Esophagus squamous epithelium (tissue), 5 donors: Measurements from ENCODE around the gene TMEM145. TPM values are rescaled to one million over a fixed set of nuclear protein-coding genes. Genes with fewer than 3 reads are reported as not detected.

Experiments used
- DNase-seq: peaks from one replicate; lab custom pipeline; 2025; lab: John Stamatoyannopoulos, UW
- H3K27ac ChIP-seq, 4 donors: fragments of 200-600 bp; sonication (generic); one replicate each; pipeline ENCODE4 v1.5.1; 2016 to 2019; ENCODE audit warnings: mild to moderate bottlenecking in 1 of 4
- H3K27me3 ChIP-seq, 4 donors: fragments of 200-600 bp; sonication (generic); 1 replicate in 3 of 4; 2 replicates in 1 of 4; pipeline versions ENCODE4 v1.5.1 to v1.6.0; 2017 to 2021; ENCODE audit warnings: antibody characterized with exemption in 1 of 4
- H3K36me3 ChIP-seq, 3 donors: fragments of 200-600 bp; sonication (generic); one replicate each; pipeline ENCODE4 v1.5.1; 2016 to 2019
- H3K4me1 ChIP-seq, 3 donors: fragments of 200-600 bp; sonication (generic); one replicate each; pipeline ENCODE4 v1.5.1; 2017 to 2019
- H3K4me3 ChIP-seq, 4 donors: fragments of 200-600 bp; sonication (generic); 1 replicate in 3 of 4; 2 replicates in 1 of 4; pipeline ENCODE4 v1.5.1; 2016 to 2019; ENCODE audit warnings: mild to moderate bottlenecking in 2 of 4, moderate library complexity in 1 of 4
- H3K9me3 ChIP-seq, 3 donors: fragments of 200-600 bp; sonication (generic); one replicate each; pipeline ENCODE4 v1.5.1; 2016 to 2019
- CTCF ChIP-seq, 6 experiments: fragments of 450-650 bp in 4 of 6; fragments of 200-600 bp in 2 of 6; sonication (generic) in 2 of 6; IDR thresholded peaks; one replicate each; pipeline ENCODE4 v1.5.1; 2016 to 2019; ENCODE audit warnings: antibody characterized with exemption in 6 of 6, mild to moderate bottlenecking in 4 of 6, moderate library complexity in 4 of 6
- POLR2A ChIP-seq, 4 donors: fragments of 450-650 bp; IDR thresholded peaks; one replicate each; pipeline ENCODE4 v1.6.1; 2017; ENCODE audit warnings: antibody characterized with exemption in 4 of 4, mild to moderate bottlenecking in 4 of 4, moderate library complexity in 3 of 4
- WGBS, 2 donors: methylation state at CpG; one replicate each; pipeline ENCODE4 v1.1.5; 2018; 5-methylcytosine and 5-hydroxymethylcytosine counted together
- intact Hi-C: fragments of 100-400 bp; cut with DNase I; formaldehyde crosslinking; loops from one replicate; pipeline ENCODE4 v1.15.0; 2022
- total RNA-seq, 4 donors: library from RNA; depleted of rRNA; stranded (reverse); fragments of >200 nt; gene quantifications; one replicate each; pipeline ENCODE4 v1.1.0, GENCODE V29; 2016
- donor health status: DM: yes; HTN: yes; CAD: no.

TMEM145 gene
- total RNA-seq, 4 donors from 2014 or later: not detected

- no peak for DNase-seq
- Histone ChIP-seq H3K27ac (no peak overlapping the region), H3K4me3 (no peak overlapping the region), H3K9me3 (no peaks in the 10 kb centered on the region), H3K36me3 (no peaks in the 10 kb centered on the region), H3K27me3 (peaks cover 0 to 46% (median 6%) of the 10 kb centered on the region in 4 donors), H3K4me1 (peaks cover 8 to 15% (median 10%) of the 10 kb centered on the region in 3 donors)
- no peak for TF ChIP-seq POLR2A (IDR thresholded peaks at IDR 0.05)
- 83 to 88% methylated on average over 6 to 9 of the region's 13 CpGs for WGBS, 2 donors
- intact Hi-C loops: no loop called here
These were observed 4.4 kb downstream of the TMEM145 start for GRCh38 chr19:42317535-42317934.

GRCh38 chr19:42322305-42322704, 9.2 kb downstream of the TMEM145 start:
- no peaks in the 10 kb centered on the region for H3K9me3 ChIP-seq
- 54 to 65% methylated on average over 9 of the region's 9 CpGs for WGBS, 2 donors
- peaks cover 23 to 35% (median 24%) of the 10 kb centered on the region in 3 donors for H3K4me1 ChIP-seq
- TF ChIP-seq POLR2A (IDR thresholded peaks at IDR 0.05) (no peak), CTCF (IDR thresholded peaks at IDR 0.05) (no peak)
- no peak for DNase-seq
- intact Hi-C loops: loop anchor here (10.0 kb wide), 1 partner anchor 188 kb away; the partner anchor contains the start of gene POU2F2
- H3K4me3 ChIP-seq: no peak overlapping the region
- H3K27me3 ChIP-seq: peaks cover 9 to 32% (median 11%) of the 10 kb centered on the region in 4 donors
- no peaks in the 10 kb centered on the region for H3K36me3 ChIP-seq
- H3K27ac ChIP-seq: no peak overlapping the region

GRCh38 chr19:42323473-42323851, 10.4 kb downstream of the TMEM145 start:
- TF ChIP-seq POLR2A (IDR thresholded peaks at IDR 0.05): no peak
- TF ChIP-seq CTCF (IDR thresholded peaks at IDR 0.05): no peak
- Histone ChIP-seq H3K4me3 (peak overlapping the region in 2 of 4 donors; percentile 75 to 85), H3K36me3 (no peaks in the 10 kb centered on the region), H3K27ac (no peak overlapping the region), H3K4me1 (peaks cover 25 to 47% (median 31%) of the 10 kb centered on the region in 3 donors), H3K9me3 (no peaks in the 10 kb centered on the region), H3K27me3 (peaks cover 9 to 32% (median 11%) of the 10 kb centered on the region in 4 donors)
- WGBS, 2 donors: 33 to 66% methylated on average over 2 to 11 of the region's 29 CpGs
- DNase-seq: no peak
- intact Hi-C loops: loop anchor here (10.0 kb wide), 1 partner anchor 189 kb away; the partner anchor contains the start of gene POU2F2

GRCh38 chr19:42323852-42324654, 10.9 kb downstream of the TMEM145 start:
- Histone ChIP-seq H3K4me3 (peak overlapping the region; percentile 9 to 89 (median 80)), H3K9me3 (no peaks in the 10 kb centered on the region), H3K27ac (peak overlapping the region in 1 of 4 donors; percentile 18), H3K36me3 (no peaks in the 10 kb centered on the region), H3K4me1 (peaks cover 25 to 47% (median 31%) of the 10 kb centered on the region in 3 donors), H3K27me3 (peaks cover 9 to 32% (median 11%) of the 10 kb centered on the region in 4 donors)
- 0% methylated on average over 3 of the region's 92 CpGs; no CpG with 5 or more reads in 1 of the 2 donors for WGBS, 2 donors
- no peak for DNase-seq
- no peak for TF ChIP-seq POLR2A (IDR thresholded peaks at IDR 0.05)
- peak in 1 of 6 experiments; percentile 22 for TF ChIP-seq CTCF (IDR thresholded peaks at IDR 0.05)
- intact Hi-C loops: loop anchor here (10.0 kb wide), 1 partner anchor 189 kb away; the partner anchor contains the start of gene POU2F2

- 4 to 7% methylated on average over 15 to 22 of the region's 38 CpGs for WGBS, 2 donors
- peaks cover 9 to 32% (median 11%) of the 10 kb centered on the region in 4 donors for H3K27me3 ChIP-seq
- no peaks in the 10 kb centered on the region for H3K9me3 ChIP-seq
- no peak for DNase-seq
- no peaks in the 10 kb centered on the region for H3K36me3 ChIP-seq
- H3K4me3 ChIP-seq: peak overlapping the region; percentile 9 to 89 (median 80)
- H3K27ac ChIP-seq: peak overlapping the region in 2 of 4 donors; percentile 91 to 92
- H3K4me1 ChIP-seq: peaks cover 25 to 47% (median 31%) of the 10 kb centered on the region in 3 donors
- TF ChIP-seq POLR2A (IDR thresholded peaks at IDR 0.05): no peak
- no peak for TF ChIP-seq CTCF (IDR thresholded peaks at IDR 0.05)
- intact Hi-C loops: loop anchor here (10.0 kb wide), 1 partner anchor 190 kb away; the partner anchor contains the start of gene POU2F2
These were observed 11.7 kb downstream of the TMEM145 start for GRCh38 chr19:42324655-42325307.
